K562 (cell line): ENCODE results near the gene OR52W1.

Experiments
- CEBPZ ChIP-seq: fragments of 150-350 bp; IDR thresholded peaks from 2 replicates; pipeline ENCODE4 v1.6.1; 2014; ENCODE audit warnings: low read depth, mild to moderate bottlenecking, low read length, borderline replicate concordance
- FOS ChIP-seq: IDR thresholded peaks from 3 replicates; pipeline ENCODE4 v1.6.1; 2011; ENCODE audit not compliant: insufficient read length; ENCODE audit errors: extremely low read depth
- KLF1 ChIP-seq: fragments of 450-650 bp; IDR thresholded peaks from 2 replicates; pipeline ENCODE4 v1.6.1; 2016; ENCODE audit warnings: missing genetic modification characterization, missing compliant biosample characterization
- REST ChIP-seq, 2 experiments: fragments of 450-650 bp; formaldehyde crosslinking in 1 of 2; IDR thresholded peaks; 2 replicates each; pipeline versions ENCODE4 v1.4.0 to v1.6.1; 2014 to 2020; ENCODE audit warnings: mild to moderate bottlenecking in 2 of 2, borderline replicate concordance in 1 of 2, low read depth in 1 of 2
- SIN3A ChIP-seq, 2 experiments: fragments of 150-350 bp in 1 of 2; IDR thresholded peaks; 2 replicates each; pipeline ENCODE4 v1.6.1; 2011 to 2016; ENCODE audit warnings: borderline replicate concordance in 2 of 2, low read depth in 2 of 2, low read length in 2 of 2, mild to moderate bottlenecking in 2 of 2, moderate library complexity in 2 of 2; ENCODE audit not compliant: control insufficient read depth in 1 of 2
- SMAD3 ChIP-seq: fragments of 450-650 bp; formaldehyde crosslinking; conservative IDR thresholded peaks from 2 replicates; pipeline ENCODE4 v1.4.0; 2020; ENCODE audit warnings: mild to moderate bottlenecking
- USF2 ChIP-seq: sonication (generic); formaldehyde crosslinking; IDR thresholded peaks from 2 replicates; pipeline ENCODE4 v1.5.0; 2020; ENCODE audit warnings: missing genetic modification reagents
- ZNF324 ChIP-seq: fragments of 250-450 bp; sonication (Bioruptor Pico); IDR thresholded peaks from 2 replicates; pipeline ENCODE4 v1.4.0; 2020; ENCODE audit warnings: mild to moderate bottlenecking
- TF ChIP-seq, protein P1 (sequence below): sonication (generic); formaldehyde crosslinking; IDR thresholded peaks from 2 replicates; pipeline ENCODE4 v1.8.1; 2022; ENCODE audit warnings: missing genetic modification reagents
- TF ChIP-seq, protein P2 (sequence below): IDR thresholded peaks from 2 replicates; pipeline ENCODE4 v1.6.1; 2011; ENCODE audit not compliant: insufficient read length; ENCODE audit errors: extremely low read depth

GRCh38 chr11:6217722-6218121 is 18.7 kb downstream of the OR52W1 start:
- TF ChIP-seq, protein P1, sequence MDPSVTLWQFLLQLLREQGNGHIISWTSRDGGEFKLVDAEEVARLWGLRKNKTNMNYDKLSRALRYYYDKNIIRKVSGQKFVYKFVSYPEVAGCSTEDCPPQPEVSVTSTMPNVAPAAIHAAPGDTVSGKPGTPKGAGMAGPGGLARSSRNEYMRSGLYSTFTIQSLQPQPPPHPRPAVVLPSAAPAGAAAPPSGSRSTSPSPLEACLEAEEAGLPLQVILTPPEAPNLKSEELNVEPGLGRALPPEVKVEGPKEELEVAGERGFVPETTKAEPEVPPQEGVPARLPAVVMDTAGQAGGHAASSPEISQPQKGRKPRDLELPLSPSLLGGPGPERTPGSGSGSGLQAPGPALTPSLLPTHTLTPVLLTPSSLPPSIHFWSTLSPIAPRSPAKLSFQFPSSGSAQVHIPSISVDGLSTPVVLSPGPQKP (CRISPR knock-in tag): no peak
- TF ChIP-seq KLF1 (tag) (no peak), ZNF324 (no peak), REST (IDR thresholded peaks at IDR 0.05; ENCODE audit: borderline replicate concordance) (no peak), REST (CRISPR knock-in tag; IDR thresholded peaks at IDR 0.05; ENCODE audit: low read depth) (no peak), SMAD3 (no peak), FOS (no peak), USF2 (CRISPR knock-in tag) (no peak), SIN3A (IDR thresholded peaks at IDR 0.05; ENCODE audit: borderline replicate concordance in 2 of 2, control insufficient read depth in 1 of 2, low read depth in 2 of 2, low read length in 2 of 2) (no peak), CEBPZ (no peak)
- TF ChIP-seq, protein P2, sequence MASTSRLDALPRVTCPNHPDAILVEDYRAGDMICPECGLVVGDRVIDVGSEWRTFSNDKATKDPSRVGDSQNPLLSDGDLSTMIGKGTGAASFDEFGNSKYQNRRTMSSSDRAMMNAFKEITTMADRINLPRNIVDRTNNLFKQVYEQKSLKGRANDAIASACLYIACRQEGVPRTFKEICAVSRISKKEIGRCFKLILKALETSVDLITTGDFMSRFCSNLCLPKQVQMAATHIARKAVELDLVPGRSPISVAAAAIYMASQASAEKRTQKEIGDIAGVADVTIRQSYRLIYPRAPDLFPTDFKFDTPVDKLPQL: no peak
